GM19438 (cell line): ENCODE results near the gene STX8.

Source experiments
- ATAC-seq: cut with Tn5 transposase; IDR thresholded peaks from one replicate; pipeline ENCODE4 v1.9.1; 2021; ENCODE audit warnings: low read depth; ENCODE audit not compliant: unreplicated experiment

The STX8 gene

DNA sequence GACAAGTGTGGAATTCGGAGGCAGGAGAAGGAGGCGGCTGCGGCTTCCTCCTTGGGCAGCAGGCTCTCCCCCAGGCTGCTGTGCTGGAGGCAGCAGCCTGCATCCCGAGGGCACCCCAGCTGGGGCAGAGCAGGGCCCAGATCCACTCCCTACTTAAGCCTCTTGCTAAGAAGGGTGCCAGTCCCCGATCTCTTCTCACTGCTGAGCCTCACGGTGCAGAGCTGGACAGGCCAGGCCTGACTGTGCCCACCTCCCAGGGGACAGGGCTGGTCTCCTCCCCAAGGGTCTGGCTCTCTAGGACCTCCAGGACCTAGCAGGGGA is 343.5 kb downstream of the STX8 start:
- no peak for ATAC-seq

DNA sequence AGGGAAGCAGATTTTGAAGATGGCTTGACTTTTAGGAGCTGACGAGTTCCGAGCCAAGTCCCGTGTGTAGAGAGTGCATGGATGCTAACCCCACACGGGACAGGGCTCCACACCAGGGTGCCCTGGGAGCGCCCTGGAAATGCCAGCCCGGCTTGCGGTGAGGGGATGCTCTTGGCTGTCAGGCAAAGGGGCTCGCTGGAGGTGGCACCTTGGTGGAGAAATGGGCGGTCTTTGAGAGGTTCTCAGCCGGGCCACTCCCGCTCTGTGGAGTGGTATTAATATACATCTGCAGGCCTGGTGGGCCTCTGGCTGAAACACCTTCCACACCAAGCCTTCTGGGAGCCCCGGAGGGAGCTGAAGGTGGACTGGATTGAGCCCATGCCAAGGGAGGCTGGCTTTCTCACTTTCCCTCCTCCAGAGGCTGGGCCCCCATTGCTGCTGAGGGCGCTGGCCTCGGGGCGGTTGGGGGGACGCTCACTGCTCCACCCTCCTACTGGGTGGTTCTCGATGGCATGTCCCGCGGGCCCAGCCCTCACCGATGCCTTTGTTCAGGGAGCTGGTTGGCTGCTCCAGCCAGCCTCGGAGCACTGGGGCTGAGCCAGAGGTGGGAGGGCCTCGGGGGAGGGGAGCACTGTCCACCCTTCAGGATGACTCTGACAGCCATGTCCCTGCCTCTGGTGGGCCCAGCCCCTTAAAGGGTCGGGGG is 344.0 kb downstream of the STX8 start:
- no peak for ATAC-seq

DNA sequence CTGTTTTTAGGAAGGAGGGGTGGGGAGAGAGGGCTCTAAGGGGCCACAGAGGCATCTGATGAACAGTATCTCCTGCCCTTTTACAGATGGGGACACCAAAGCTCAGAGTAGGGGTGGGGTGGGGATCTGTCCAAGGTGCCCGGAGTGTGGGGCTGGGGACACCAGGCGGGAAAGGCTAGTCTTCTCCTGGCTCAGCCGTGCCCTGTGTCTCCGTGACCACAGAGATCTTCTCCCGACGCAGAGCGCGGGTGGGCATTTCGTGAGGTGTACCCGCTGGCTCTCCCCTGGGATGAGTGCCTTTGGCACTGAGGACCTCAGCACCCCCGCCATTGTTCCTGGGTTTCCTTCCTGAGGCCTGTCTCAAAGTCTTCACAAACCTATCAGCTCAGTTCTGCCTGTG is 344.8 kb downstream of the STX8 start:
- no peak for ATAC-seq

DNA sequence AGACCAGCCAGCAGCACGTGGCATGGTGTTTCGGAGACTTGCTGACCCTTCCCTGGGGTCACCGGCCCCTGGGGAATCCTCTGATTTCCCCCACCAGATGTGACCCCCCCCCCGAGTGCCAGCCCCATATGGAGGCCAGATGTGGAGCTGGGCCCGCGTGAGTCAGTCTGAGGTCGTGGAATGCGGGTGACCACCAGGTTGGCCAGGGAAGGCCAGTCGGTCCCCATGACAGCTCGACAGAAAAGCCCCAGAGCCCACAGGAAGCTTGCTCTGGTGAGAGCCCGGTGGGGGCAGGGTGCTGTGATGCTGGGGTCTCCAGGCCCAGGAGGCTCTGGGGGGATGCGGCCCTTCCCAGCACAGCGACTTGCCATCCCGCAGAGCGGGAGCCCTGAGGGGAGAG is 345.3 kb downstream of the STX8 start:
- no peak for ATAC-seq

DNA sequence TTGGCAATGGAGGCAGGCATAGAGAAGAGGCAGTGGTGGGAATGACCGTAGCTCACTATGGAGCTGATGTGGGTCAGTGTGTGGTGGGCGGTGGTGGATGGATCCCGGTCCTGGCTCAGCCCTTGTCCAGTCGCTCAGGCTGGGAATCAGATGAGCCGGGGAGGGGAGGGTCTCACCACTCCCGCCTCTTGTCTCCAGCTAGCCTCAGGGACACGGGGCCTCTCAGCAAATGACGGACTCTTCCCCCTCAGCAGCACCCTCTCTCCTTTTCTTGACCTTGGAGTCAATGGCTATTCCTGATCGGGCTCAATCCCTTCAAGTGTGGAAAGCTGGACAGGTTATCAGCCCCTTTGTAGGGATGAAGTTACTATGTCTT is 345.8 kb downstream of the STX8 start:
- no peak for ATAC-seq

DNA sequence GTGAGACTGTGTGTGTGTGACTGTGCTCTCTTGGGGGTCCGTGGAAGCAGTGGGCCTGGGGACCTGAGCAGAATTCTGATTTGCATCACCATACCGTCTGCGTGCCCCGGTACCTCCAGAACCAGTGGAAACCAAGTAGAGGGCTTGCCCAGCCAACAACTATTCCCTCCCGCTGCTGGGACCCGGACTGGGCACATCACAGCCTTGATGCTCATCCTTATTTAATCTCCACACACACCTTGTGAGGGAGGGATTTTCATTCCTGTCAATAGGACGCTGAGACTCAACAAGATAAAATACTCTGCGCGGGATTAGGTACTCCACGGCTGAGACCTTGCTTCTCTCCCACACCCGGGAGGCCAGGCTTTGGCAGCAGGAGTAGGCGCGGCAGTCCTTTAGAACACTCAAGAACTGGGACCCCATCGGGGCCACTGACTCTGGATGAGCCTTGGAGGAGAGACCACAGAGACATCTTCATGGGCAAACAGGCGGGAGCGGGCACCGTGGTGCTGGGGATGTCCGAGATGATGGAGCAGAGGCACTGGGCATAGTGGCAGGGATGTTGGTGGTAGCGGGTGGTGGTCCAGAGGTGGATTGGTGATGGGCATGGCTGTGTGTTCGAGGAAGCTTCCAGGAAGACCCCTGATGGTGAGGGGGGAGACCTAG is 346.3 kb downstream of the STX8 start:
- no peak for ATAC-seq

DNA sequence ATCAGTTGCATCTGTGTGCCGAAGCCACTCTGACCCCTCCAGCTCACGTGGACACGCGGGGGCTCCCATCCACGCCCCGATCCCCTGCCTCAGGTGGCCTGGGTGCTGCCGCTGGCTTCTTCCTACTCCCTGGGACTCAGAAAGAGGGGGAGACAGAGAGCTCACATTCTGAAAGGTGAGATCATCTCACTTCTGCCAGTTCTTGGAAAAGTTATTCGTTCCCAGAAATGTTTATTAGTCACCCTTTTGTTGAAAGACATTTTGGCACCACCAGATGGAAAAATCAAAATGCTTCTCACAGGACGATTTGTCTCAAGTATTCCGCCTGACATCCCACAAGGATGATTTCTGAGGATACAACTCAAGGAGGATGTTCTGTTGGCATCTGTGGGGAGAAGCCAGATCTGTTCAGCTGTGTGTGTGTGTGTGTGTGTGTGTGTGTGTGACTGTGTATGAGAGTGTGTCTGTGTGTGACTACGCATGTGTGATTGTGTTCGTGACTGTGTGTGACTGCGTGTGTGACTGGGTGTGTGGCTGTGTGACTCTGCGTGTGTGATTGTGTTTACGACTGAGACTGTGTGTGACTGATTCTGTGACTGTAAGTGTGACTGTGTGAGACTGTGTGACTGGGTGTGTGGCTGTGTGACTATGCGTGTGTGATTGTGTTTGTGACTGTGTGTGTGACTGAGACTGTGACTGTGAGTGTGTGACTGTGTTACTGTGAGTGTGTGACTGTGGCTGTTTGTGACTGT is 347.0 kb downstream of the STX8 start:
- ATAC-seq = no peak

DNA sequence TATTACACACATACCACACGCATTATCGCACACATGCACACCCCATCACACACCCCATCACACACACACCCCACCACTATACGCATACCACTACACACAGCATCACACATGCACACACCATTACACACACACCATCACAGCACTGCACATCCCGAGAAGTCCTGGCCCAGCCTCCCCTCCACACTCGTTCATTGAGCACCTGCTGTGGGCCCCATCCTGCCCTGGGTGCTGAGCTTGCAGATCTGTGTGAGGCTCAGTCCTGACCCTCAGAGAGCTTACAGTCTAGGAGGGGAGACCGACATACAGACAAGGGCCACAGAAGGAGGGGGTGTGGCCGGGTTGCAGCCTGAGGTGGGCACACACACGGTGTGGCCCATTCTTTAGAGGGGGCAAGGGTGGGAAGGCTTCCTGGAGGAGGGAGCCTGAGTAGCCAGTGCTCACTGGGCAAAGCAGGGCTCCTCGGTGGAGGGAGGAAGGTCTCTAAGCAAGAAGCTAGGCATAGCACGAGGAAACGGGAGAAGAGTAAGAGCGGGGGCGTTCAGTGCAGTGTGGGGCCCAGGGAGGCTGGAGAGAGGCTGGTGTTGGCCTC is 347.7 kb downstream of the STX8 start:
- no peak for ATAC-seq

DNA sequence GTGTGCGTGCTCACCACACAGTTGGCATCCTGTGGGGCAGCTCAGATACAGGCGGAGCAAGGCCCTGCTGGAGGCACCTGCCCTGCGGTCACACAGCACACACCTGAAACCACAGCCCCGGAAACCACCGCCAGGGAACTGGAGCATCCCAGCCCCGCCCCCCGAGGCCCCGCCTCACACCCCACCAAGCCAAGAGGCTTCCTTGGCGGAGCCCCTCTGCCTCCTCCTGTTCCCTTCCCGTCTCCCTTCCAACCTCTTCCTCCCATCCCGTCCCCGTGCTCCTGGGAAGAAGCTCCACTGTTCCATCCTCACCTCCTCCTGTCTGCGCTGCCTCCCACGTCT is 348.9 kb downstream of the STX8 start:
- ATAC-seq = no peak

DNA sequence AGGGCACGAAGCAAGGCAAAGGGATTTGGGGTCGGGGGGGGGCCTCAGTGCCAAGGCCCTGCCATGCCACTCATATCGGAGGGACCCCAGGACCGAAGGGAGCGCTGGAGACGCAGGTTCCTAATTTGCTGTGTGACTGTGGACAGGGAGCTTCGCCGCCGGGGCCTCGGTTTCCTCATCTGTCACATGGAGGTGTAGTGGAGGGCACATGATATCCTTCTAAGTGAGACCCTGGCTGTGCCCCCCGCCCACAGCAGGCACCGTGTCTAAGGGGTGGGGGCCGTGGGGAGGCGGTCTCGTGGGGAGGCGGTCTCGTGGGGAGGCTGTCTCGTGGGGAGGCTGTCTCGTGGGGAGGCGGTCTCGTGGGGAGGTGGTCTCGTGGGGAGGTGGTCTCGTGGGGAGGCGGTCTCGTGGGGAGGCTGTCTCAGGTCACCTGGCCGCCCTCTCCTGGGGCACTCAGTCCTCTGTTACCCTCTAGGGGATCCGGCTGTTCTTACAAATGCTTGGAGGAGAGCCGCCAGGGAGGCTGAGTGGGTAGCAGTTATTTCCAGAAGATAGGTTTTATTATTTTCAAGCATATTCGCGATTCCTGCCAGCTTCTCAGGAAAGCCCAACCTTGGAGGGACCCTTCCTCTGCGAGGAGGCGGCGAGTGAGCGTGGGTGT is 349.4 kb downstream of the STX8 start:
- no peak for ATAC-seq

DNA sequence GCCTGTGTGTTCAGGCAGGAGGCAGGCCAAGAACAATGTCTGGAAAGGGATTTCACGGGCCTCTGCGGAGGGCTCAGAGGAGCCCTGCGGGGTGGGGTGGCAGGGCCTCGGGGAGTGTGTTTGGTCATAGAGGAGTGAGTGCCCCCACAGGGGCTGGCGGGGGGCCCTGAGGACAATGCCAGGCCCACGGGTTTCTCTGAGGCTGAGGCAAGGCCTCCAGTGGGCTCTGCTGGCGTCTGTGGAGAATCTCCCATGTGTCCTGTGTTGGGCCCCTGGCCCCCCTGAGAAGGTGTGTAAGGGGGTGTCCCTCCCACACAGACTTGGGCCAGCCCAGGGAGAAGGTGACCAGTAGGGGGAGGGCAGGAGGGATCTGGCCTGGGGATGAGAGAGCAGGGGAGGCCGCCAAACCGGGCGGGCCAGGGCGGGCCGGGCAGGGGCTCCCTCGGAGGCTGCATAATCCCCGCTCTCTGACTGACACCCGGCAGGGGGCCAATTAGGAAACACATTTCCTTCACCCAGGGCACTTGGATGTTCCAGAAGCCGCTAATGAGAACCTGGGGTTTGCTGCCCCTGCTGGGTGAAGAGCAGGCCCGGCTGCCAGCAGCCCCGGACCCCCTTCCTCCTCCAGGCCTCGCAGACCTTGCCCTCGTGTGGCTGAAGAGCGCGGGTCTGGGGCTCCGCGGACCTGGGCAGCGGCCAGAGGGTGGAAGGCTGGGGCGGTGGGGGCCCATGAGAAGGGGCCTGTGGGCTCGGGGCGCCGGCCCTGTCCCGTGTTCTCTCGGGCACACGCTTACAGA is 350.1 kb downstream of the STX8 start:
- no peak for ATAC-seq

DNA sequence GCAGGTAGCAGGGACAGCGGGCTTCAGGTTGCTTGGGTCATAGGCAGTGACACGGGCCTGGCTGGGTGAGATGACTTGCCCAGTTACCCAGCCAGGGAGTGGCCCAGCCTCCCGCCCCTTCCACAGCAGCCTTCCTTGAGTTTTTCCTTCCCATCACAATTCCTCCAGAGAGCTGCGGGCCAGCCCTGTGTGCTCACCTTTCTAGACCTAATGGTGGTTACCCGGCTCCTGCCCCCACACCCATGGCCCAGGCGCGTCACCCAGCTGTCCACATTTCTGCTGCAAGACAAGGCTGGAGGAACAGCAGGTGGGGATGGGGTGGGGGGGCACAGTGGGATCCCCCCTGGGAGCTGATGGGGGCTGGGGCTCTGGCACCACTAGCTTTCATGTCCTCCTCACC is 351.1 kb downstream of the STX8 start:
- no peak for ATAC-seq

DNA sequence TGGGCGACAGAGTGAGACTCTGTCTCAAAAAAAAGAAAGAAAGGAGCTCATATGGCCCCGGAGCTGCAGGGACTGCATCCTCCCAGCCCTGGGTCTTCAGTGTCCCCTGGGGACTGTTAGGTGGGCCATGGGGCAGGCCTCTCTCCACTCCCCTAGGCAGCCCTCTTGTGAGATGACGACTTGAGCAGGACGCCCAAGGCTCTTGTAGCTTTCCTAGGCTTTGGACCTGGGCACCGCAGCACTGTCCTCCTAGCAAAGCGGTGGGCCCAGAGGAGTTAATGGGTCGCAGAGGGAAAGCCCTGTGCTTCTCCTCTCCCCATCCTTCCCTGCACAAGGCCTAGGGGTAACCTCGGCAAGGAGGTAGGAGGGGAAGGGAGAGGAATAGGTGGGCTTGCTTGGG is 352.1 kb downstream of the STX8 start:
- ATAC-seq = no peak

DNA sequence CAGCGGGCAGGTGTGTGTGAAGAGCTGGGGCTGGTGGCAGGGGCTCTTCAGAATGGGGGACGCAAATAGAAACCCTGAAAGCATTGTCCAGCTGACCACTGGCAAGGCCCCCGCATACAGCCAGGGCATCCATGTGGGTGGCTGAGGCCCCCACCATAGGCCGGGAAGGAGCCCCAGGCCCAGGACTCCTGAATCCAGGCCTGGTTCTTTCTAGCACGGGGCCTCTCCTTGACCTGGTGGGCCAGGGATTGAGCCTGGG is 353.8 kb downstream of the STX8 start:
- no peak for ATAC-seq

DNA sequence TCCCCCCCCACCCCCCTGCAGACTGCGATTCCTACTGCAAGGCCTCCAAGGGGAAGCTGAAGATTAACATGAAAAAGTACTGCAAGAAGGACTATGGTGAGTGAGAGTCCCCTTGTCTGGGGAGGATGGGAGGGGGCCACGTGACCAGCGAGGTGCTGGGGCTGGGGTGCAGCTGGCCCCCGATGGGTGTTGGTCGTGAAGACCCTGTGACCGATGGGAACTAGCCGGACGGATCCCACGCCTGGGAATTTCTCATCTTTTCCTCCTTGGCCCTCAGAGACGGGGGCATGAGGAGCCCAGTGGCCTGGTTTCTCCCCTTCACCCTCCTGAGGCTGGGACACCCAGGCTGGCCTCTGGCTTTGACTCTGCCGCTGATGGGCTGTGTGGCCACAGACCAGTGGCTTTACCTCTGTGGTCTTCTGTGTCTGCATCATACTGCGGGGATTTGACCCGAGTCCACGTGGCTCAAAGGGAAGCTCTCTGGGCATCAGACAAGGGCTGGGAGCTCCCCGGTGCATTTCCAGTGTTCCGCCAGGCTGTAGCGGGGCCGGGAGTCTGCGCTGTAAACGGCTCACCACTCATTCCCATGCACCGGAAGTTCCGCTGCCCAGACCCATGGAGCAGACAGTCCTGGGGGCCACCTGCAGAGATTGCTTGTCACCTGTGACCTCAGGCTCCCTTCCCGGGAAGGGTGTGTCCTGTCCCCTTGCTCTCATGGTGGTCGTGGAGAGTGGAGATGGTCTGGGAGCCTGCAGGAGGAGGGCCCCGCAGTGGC is 354.3 kb downstream of the STX8 start:
- no peak for ATAC-seq

DNA sequence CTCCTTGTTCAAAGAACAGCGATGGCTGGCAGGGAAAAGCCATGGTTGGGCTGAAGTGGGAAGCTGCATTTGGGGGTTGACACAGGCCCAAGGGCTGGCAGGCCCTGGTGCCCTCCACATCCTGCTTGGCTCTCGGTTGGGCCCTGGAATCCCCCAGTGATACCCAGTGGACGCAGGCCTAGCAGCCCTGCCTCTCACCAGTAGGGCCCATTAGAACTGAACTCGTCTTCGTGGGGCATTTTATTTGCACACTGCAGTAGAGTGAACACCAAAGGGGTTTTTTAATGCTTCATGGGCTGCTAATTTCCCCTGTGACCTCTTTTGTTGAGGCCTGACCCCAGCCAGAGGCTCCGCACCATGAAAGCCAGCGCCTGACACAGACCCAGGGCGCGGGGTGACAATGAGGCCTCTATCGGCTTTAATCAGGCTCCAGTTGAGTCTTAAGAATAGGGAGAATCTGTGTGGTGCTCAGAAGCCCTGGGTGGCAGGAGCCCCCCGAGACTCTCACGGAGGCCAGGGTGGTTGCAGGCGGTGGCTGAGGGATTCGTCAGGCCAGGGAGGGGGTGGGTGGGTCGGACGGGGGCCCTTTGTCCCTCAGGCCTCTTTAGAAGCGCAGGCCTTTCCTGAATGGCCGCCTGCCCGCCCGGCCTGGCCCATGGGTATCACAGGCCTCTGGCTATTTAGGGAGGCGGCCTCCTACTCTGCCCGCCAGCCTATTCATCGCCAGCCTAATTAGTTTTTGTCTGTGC is 355.0 kb downstream of the STX8 start:
- no peak for ATAC-seq

DNA sequence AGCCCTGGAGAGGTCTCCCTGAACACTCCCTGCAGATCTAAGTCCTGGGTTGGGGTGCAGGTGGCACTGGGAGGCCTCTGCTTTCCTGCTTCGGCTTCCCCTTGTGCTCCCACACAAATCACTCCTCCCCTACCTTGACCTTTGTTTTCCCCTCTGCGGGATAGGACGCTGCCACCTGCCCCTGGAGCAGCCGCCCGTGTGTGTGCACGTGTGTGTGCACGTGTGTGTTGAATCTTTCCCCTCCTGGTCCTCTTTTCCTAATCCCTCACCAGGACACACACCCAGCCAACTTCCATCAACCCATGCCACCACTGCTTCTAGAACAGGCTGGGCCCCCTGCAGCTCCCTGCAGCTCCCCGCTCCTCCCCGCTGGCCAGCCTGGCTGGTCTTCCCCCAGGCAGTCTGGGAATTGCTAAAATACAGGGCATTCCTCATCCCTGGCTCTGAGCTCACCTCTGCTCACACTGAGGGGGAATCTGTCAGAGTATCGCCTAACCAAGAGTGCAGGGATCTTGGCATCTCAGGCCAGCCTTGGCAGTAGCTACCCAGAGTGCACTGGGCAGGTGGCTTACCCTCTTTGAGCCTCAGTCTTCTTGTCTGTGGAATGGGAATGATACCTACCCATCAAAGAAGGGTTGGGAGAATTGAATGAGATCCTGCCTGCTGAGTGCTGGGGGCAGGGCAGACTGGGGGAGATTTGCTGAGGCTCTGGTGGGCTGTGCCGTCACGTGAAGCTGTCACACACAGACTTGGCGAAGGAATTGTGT is 355.8 kb downstream of the STX8 start:
- ATAC-seq = no peak

DNA sequence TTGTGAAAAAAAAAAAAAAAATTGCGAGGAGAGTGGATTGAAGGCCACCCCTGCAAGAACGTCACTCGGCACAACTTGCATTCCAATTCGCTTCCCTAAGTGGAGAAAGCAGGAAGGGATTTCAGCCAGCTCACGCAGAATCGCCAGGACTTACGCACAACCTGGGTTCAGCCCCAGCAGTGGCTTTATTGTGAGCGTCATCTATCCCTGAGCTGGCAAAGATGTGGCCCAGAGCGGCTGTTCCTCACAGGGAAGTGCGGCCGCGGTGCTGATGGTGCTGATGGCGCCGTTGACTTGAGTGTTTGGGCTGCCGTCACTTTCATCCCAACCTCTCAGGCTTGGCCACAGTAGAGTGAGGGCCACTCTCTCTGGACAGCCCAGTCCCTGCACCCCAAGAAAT is 356.7 kb downstream of the STX8 start:
- no peak for ATAC-seq
